A673 (cell line): Measurements from ENCODE around the gene DCLRE1B.

Experiments used
- CTCF ChIP-seq: fragments of 300-800, 200-600 bp; sonication (generic); conservative IDR thresholded peaks from 2 replicates; pipeline ENCODE4 v1.5.1; 2017; ENCODE audit warnings: low read depth, mild to moderate bottlenecking, antibody characterized with exemption, low read length, moderate library complexity, mixed read lengths
- EZH2 ChIP-seq: fragments of 200-600 bp; sonication (generic); IDR thresholded peaks from 2 replicates; pipeline ENCODE4 v1.6.1; 2017; ENCODE audit warnings: borderline replicate concordance, low read depth, mild to moderate bottlenecking, mixed read lengths, antibody characterized with exemption, low read length; ENCODE audit not compliant: poor library complexity, severe bottlenecking

- peak; percentile 70 for TF ChIP-seq CTCF
- TF ChIP-seq EZH2: no peak
Measured at GRCh38 chr1:113904674-113905434, at the start of gene DCLRE1B, which contains the start of gene AP4B1.
